ENCODE results near the gene IL15.

- no peak for TF ChIP-seq MAX (IDR thresholded peaks at IDR 0.05)
- no peak for TF ChIP-seq KDM5A (IDR thresholded peaks at IDR 0.05)
- no peak for TF ChIP-seq POLR2A (IDR thresholded peaks at IDR 0.05; ENCODE audit: low read length)
- TF ChIP-seq CTCF (IDR thresholded peaks at IDR 0.05), result no peak
- TF ChIP-seq HOXA7 (CRISPR knock-in tag; IDR thresholded peaks at IDR 0.05), result no peak
These were observed 674 bp upstream of the IL15 start for GRCh38 chr4:141635736-141636081.

Data from A549 (cell line).